ENCODE data around the gene CLTB.
"Not testable (repeated sequence)": the region's sequence is repeated elsewhere in the genome, so short reads cannot be mapped to it uniquely, and the experiment has no call there.

Gene CLTB

GRCh38 chr5:176446028-176446665 lies 29.8 kb upstream of the CLTB start:
- no peaks in the 10 kb centered on the region for H3K36me3 ChIP-seq
- no peak overlapping the region for H3K4me3 ChIP-seq (ENCODE audit: low read depth in 1 of 2, low read length in 1 of 2)
- no peak overlapping the region for H3K27ac ChIP-seq
- no peaks in the 10 kb centered on the region for H3K27me3 ChIP-seq
- no peak for TF ChIP-seq CTCF (IDR thresholded peaks at IDR 0.05)
- no peaks in the 10 kb centered on the region for H3K9me3 ChIP-seq
- peaks cover 25 to 26% of the 10 kb centered on the region in 2 experiments for H3K4me1 ChIP-seq (ENCODE audit: control insufficient read depth in 1 of 2, insufficient read depth in 1 of 2, low read depth in 1 of 2, low read length in 1 of 2)

- Histone ChIP-seq H3K9me3 (no peaks in the 10 kb centered on the region), H3K4me3 (ENCODE audit: low read depth in 1 of 2, low read length in 1 of 2) (no peak overlapping the region), H3K27ac (no peak overlapping the region), H3K4me1 (ENCODE audit: control insufficient read depth in 1 of 2, insufficient read depth in 1 of 2, low read depth in 1 of 2, low read length in 1 of 2) (peaks cover 22 to 26% of the 10 kb centered on the region in 2 experiments), H3K36me3 (no peaks in the 10 kb centered on the region), H3K27me3 (no peaks in the 10 kb centered on the region)
- TF ChIP-seq CTCF (IDR thresholded peaks at IDR 0.05): no peak
Measured at GRCh38 chr5:176444742-176445141, 28.4 kb upstream of the CLTB start.

GRCh38 chr5:176442911-176443310 lies 26.6 kb upstream of the CLTB start:
- H3K9me3 ChIP-seq; H3K27ac ChIP-seq; H3K36me3 ChIP-seq; H3K4me3 ChIP-seq (ENCODE audit: low read depth in 1 of 2, low read length in 1 of 2); H3K27me3 ChIP-seq: not testable (repeated sequence)
- H3K4me1 ChIP-seq (ENCODE audit: control insufficient read depth in 1 of 2, insufficient read depth in 1 of 2, low read depth in 1 of 2, low read length in 1 of 2): peaks cover 9 to 15% of the 10 kb centered on the region in 2 experiments

- Histone ChIP-seq H3K9me3 (no peaks in the 10 kb centered on the region), H3K4me3 (ENCODE audit: low read depth in 1 of 2, low read length in 1 of 2) (no peak overlapping the region), H3K27ac (no peak overlapping the region), H3K27me3 (peaks cover 3% of the 10 kb centered on the region), H3K36me3 (no peaks in the 10 kb centered on the region), H3K4me1 (ENCODE audit: control insufficient read depth in 1 of 2, insufficient read depth in 1 of 2, low read depth in 1 of 2, low read length in 1 of 2) (peaks cover 3 to 11% of the 10 kb centered on the region in 2 experiments)
- TF ChIP-seq CTCF (IDR thresholded peaks at IDR 0.05): no peak
Measured at GRCh38 chr5:176441921-176442323, 25.6 kb upstream of the CLTB start.

- Histone ChIP-seq H3K4me3 (ENCODE audit: low read depth in 1 of 2, low read length in 1 of 2) (no peak overlapping the region), H3K27ac (no peak overlapping the region), H3K27me3 (peaks cover 7% of the 10 kb centered on the region), H3K36me3 (no peaks in the 10 kb centered on the region), H3K9me3 (no peaks in the 10 kb centered on the region), H3K4me1 (ENCODE audit: control insufficient read depth in 1 of 2, insufficient read depth in 1 of 2, low read depth in 1 of 2, low read length in 1 of 2) (peaks cover 0 to 10% of the 10 kb centered on the region in 2 experiments)
- TF ChIP-seq CTCF (IDR thresholded peaks at IDR 0.05): no peak
Measured at GRCh38 chr5:176440927-176441706, 24.8 kb upstream of the CLTB start.

Data from neutrophil (primary cell).